ENCODE results near the gene SNRPE.
A peak's percentile ranks its signal among the peaks of the same experiment; 100 is the strongest.
"Not testable (repeated sequence)": the region's sequence is repeated elsewhere in the genome, so short reads cannot be mapped to it uniquely, and the experiment has no call there.

Gene SNRPE

DNA sequence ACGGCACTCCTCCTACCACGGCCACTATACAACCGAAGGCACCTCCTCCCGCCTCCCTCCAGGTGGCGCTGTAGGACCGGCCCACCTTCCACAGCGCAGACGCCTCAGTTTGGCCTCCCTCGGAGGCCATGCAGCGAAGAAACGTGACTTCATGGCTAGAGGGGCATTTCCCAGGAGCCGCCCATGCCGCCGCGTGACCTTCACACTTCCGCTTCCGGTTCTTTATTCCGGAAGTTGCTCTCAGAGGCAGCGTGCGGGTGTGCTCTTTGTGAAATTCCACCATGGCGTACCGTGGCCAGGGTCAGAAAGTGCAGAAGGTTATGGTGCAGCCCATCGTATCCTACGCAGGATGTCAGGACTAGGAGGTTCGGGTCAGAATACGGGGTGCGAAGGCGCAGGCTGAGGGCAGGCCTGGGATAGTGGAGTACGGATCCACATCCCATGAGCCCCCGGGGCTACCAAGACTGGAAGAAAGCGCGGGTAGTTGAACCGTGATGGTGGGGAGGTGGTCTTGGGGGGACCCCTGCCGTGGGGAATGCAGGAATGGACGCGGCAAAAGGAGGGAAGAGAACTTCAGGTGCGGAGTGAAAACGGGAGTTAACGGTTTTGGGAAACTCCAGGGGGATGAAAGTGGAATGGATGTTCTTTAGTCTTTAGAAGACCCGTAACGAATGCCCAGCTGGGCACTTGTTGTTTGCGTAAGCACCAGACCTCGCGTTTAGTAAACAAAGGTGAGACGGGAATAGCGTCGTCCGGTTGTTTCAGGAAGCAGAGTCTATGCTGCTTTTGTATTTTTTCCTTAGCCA lies at the start of gene SNRPE:
TSS of gene SNRPE (plus strand) at position 221 of the 806 bp plus-strand sequence. CDS start at position 282, 61 bp downstream.
- peak; percentile 89 to 90 for DNase-seq (ENCODE audit: extremely low read depth in 1 of 2, low read depth in 1 of 2)

DNA sequence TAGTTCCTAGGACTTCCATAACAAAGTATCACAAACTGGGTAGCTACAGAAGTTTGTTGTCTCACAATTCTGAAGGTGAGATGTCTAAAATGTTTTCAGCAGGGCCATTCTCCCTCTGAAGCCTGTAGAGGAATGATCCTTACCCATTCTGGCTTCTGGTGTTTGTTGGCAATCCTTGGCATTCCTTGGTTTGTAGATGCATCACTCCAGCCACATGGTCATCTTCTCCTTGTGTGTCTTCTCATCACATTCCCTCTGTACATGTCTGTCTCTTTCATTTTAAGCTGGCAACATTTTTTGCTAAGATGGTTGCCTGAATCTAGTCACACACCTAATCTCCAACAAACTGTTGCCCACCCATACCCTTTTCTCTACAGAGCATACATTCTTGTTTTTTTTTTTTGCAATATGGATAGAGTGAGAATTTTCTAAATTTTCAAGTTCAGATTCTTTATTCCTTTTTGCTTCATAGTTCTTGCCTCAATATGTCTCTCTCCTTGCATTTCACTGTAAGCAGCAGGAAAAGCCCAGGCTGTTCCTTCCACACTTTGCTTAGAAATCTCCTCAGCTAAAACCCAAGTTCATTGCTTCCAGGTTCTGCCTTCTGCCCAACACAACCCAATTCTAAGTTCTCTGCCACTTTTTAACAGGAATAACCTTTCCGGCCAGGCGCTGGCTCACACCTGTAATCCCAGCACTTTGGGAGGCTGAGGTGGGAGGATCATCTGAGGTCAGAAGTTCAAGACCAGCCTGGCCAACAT lies 47.6 kb upstream of the SNRPE start:
- no peak for DNase-seq (ENCODE audit: extremely low read depth in 1 of 2, low read depth in 1 of 2)

- no peak for DNase-seq (ENCODE audit: extremely low read depth in 1 of 2, low read depth in 1 of 2)
Measured at GRCh38 chr1:203818399-203818798, 43.0 kb upstream of the SNRPE start.

GRCh38 chr1:203823306-203823705 lies 38.1 kb upstream of the SNRPE start:
- DNase-seq (ENCODE audit: extremely low read depth in 1 of 2, low read depth in 1 of 2) = no peak

GRCh38 chr1:203826175-203826574 lies 35.2 kb upstream of the SNRPE start:
- no peak for DNase-seq (ENCODE audit: extremely low read depth in 1 of 2, low read depth in 1 of 2)

DNA sequence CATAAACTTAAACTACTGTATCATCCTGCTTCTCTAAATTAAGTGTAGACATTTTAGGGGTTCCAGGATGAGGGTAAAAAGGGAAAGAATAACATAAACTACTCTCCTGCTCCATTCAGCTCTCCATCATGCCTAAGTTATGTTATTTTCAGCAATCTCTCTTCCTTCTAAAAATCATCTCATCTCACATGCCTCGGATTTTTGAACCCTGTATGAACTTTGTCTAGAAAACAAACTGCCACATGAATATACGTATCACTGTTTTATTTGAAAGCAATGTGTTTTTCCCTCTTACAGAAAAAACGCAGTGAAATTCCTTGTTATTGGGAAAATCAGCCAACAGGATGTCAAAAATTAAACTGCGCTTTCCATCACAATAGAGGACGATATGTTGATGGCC lies 33.4 kb upstream of the SNRPE start:
- no peak for DNase-seq (ENCODE audit: extremely low read depth in 1 of 2, low read depth in 1 of 2)

DNA sequence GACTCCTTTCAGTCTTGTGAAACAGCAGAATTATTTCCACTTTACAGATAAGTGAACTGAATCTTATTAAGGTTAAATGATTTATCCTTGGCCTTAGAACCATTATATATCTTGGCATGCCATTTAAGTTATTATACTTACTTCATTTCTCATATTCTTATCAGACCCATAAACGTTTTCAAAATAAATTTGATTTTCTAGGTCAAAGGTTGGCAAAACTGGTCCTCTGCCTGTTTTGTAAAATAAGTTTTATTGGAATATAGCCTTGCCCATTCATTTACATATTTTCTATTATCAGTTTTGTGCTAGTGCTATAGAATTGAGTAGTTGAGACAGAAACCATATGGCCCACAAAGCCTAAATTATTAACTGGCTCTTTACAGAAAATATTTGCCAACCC lies 32.9 kb upstream of the SNRPE start:
- DNase-seq (ENCODE audit: extremely low read depth in 1 of 2, low read depth in 1 of 2) = no peak

- DNase-seq (ENCODE audit: extremely low read depth in 1 of 2, low read depth in 1 of 2) = not testable (repeated sequence)
Measured at GRCh38 chr1:203829247-203829646, 32.2 kb upstream of the SNRPE start.

DNA sequence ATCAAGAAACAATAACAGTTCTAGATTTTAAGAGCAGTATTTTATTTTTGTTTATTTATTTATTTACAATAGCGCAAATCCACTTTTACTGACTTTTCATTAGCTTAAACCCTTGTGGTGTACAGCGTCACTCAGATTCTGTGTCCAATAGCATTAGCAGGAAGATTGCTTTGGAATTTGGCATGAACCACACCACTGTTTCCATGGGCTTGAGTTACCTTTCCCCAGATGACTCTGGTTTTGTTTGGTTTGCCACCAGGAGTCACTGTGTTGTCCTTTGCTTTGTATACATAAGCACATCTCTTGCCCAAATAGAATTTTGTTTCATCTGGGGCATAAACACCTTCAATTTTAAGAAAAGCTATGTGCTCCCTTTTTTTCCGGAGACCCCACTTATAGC lies 25.9 kb upstream of the SNRPE start:
- DNase-seq (ENCODE audit: extremely low read depth in 1 of 2, low read depth in 1 of 2) = no peak

DNA sequence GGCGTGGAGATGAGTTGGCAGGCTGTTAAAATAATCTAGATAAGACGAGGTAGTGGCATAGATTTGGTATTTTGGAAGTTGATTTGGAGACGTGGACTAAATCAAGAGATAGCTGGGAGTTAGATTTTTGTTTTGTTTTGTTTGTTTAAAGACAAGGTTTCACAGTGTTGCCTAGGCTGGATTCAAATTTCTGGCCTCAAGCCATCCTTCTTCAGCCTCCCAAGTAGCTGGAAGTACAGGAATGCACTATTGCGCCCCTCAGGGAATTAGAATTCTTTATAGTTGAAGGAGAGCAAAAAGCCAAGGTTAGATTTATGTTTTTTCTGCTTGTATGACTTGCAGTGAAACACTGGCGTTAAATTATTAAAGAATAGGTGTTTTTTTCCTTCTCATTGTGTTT lies 22.3 kb upstream of the SNRPE start:
- no peak for DNase-seq (ENCODE audit: extremely low read depth in 1 of 2, low read depth in 1 of 2)

GRCh38 chr1:203840208-203840808 lies 21.1 kb upstream of the SNRPE start:
- DNase-seq (ENCODE audit: extremely low read depth in 1 of 2, low read depth in 1 of 2) = no peak

- DNase-seq (ENCODE audit: extremely low read depth in 1 of 2, low read depth in 1 of 2) = no peak
Measured at GRCh38 chr1:203842559-203842876, 18.9 kb upstream of the SNRPE start.

- DNase-seq (ENCODE audit: extremely low read depth in 1 of 2, low read depth in 1 of 2) = no peak
Measured at GRCh38 chr1:203843435-203843834, 18.0 kb upstream of the SNRPE start.

DNA sequence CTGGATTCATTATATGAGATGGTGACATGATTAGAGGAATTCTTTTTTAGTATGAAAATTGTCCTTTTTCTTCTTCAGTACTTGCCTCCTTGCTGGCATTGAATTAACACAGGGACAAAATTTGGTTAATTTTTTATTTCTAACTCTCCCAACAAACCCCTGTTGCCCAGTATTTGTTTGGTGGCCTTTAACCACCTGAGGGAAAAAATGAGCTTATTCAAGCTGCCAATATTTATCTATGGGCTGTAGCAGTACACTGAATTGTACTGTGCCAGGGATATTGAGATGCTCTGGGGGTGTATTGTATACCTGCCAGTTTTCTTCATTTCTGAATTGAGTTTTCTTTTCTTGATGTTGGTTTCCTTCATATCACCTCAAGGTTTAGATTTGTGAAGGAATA lies 8.3 kb upstream of the SNRPE start:
- not testable (repeated sequence) for DNase-seq (ENCODE audit: extremely low read depth in 1 of 2, low read depth in 1 of 2)

- DNase-seq (ENCODE audit: extremely low read depth in 1 of 2, low read depth in 1 of 2) = no peak
Measured at GRCh38 chr1:203858055-203858454, 3.3 kb upstream of the SNRPE start.

DNA sequence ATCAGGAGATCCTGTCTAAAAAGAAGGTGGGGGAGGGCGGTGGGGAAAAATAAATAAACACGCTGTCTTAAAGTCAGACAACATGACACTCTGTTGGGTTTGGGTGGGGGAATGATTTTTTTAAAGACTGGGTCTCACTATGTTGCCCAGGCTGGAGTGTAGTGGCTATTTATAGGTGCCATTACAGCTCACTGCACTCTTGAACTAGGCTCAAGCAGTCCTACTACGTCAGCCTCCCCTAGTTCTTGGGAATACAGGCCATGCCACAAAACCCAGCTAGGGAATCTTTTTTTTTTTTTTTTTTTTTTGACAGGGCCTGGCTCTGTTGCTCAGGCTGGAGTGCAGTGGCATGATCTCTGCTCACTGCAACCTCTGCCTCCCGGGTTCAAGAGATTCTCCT lies 2.4 kb upstream of the SNRPE start:
- DNase-seq (ENCODE audit: extremely low read depth in 1 of 2, low read depth in 1 of 2) = no peak

- DNase-seq (ENCODE audit: extremely low read depth in 1 of 2, low read depth in 1 of 2) = no peak
Measured at GRCh38 chr1:203860396-203861025, 888 bp upstream of the SNRPE start.

GRCh38 chr1:203867802-203868201 lies 6.4 kb downstream of the SNRPE start:
- DNase-seq (ENCODE audit: extremely low read depth in 1 of 2, low read depth in 1 of 2) = no peak

- no peak for DNase-seq (ENCODE audit: extremely low read depth in 1 of 2, low read depth in 1 of 2)
Measured at GRCh38 chr1:203870245-203870644, 8.8 kb downstream of the SNRPE start.

GRCh38 chr1:203871114-203871880 lies 9.9 kb downstream of the SNRPE start:
- no peak for DNase-seq (ENCODE audit: extremely low read depth in 1 of 2, low read depth in 1 of 2)

- DNase-seq (ENCODE audit: extremely low read depth in 1 of 2, low read depth in 1 of 2) = no peak
Measured at GRCh38 chr1:203873094-203873493, 11.7 kb downstream of the SNRPE start.
